ENCODE results near the gene SND1. TPM values are rescaled to one million over a fixed set of nuclear protein-coding genes. Genes with fewer than 3 reads are reported as not detected.
A peak's percentile ranks its signal among the peaks of the same experiment; 100 is the strongest.

SND1 gene
- total RNA-seq, 1 experiment from 2014 or later: 218 TPM

DNA sequence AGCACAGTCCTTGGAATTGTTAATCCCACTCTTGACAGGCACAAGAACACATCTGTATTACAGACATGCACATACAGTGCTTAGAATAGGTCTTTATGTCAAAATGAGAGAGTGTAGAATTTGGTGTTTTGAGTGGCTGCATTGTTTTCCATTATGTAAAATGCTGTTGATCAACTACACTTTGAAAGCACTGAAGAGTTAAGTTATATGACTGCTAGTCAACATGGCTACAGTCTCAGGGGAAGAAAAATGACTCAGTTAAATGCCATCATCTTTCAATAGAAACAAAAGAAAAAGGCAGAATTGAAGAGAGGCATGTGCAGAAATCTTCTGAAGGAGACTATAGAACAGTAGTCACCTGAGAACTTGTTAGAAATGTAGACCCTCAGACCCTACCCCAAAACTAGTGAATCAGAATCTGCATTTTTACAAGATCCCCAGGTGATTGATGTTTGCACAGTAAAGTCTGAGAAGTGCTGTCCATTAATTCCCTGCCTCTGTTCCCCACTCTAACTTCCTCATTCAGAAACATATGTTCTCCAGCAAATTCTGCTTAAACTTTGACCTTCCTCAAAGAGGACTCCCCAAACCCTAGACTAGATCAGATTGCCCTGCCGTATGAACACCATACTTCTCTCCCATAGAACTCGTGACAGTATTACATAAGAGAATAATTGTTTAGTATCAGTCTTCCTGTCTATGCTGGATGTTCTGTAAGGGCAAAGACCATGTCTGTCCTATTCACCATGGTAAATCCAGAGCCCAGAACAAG lies 16.0 kb downstream of the SND1 start:
- no peak overlapping the region for H3K18ac ChIP-seq (ENCODE audit: insufficient read length, low read depth, low read length)
- H3K27ac Mint-ChIP-seq: peak overlapping the region in 2 of 3 experiments; percentile 52 to 59; a peak in 2 of 7 replicates
- H3K4me1 Mint-ChIP-seq: peaks cover 52 to 54% of the 10 kb centered on the region in 2 experiments
- no peak overlapping the region for H3K9ac ChIP-seq (ENCODE audit: extremely low read depth, insufficient read length, low read length)
- peaks cover 3% of the 10 kb centered on the region; the same call in 1 of the 2 replicates for H3K4me1 ChIP-seq (ENCODE audit: insufficient read depth, low read length)
- no peak overlapping the region for H2BK5ac ChIP-seq (ENCODE audit: insufficient read length, low read length)
- H3K4ac ChIP-seq (ENCODE audit: low read depth, low read length): no peak overlapping the region
- H3K79me2 ChIP-seq (ENCODE audit: insufficient read depth, low read length): peaks cover 30% of the 10 kb centered on the region
- no peaks in the 10 kb centered on the region for H3K23me2 ChIP-seq (ENCODE audit: insufficient read length, low read depth, low read length, poor library complexity, severe bottlenecking)
- H3K4me3 Mint-ChIP-seq: no peak overlapping the region
- H3K4me2 ChIP-seq (ENCODE audit: insufficient read depth, insufficient read length, low read length): no peak overlapping the region
- WGBS (ENCODE audit: extremely low coverage, insufficient read length, low lambda C conversion rate): no CpG with 5 or more reads among the region's 2 CpGs
- H3K9me3 Mint-ChIP-seq: peaks cover 4 to 6% of the 10 kb centered on the region in 2 experiments; a peak in 2 of 5 replicates
- no peak overlapping the region for H2BK15ac ChIP-seq (ENCODE audit: low read depth, low read length)
- no peak overlapping the region for H3T11ph ChIP-seq (ENCODE audit: low read length)
- no peaks in the 10 kb centered on the region for H3K9me3 ChIP-seq (ENCODE audit: control insufficient read depth, low read depth, low read length)
- H2BK20ac ChIP-seq (ENCODE audit: low read depth, low read length, poor library complexity, severe bottlenecking): no peak overlapping the region
- no peak overlapping the region for H3K56ac ChIP-seq (ENCODE audit: insufficient read length, low read depth, low read length)
- H3K23ac ChIP-seq (ENCODE audit: insufficient read length, low read depth, low read length): no peak overlapping the region
- H2AK5ac ChIP-seq (ENCODE audit: insufficient read length, low read length): no peak overlapping the region
- no peaks in the 10 kb centered on the region for H4K20me1 ChIP-seq (ENCODE audit: control insufficient read depth, insufficient read depth, insufficient read length)
- no peak overlapping the region for H2BK120ac ChIP-seq (ENCODE audit: low read depth, low read length, poor library complexity, severe bottlenecking)
- no peak for DNase-seq
- H3K36me3 Mint-ChIP-seq (ENCODE audit: insufficient read depth in 1 of 3, low read depth in 3 of 3): peaks cover 23 to 37% (median 31%) of the 10 kb centered on the region in 3 experiments
- H2AFZ ChIP-seq (ENCODE audit: low read length): no peak overlapping the region
- peaks cover 5% of the 10 kb centered on the region for H3K79me1 ChIP-seq (ENCODE audit: insufficient read depth, low read depth, low read length, poor library complexity, severe bottlenecking)
- TF ChIP-seq, protein P1, sequence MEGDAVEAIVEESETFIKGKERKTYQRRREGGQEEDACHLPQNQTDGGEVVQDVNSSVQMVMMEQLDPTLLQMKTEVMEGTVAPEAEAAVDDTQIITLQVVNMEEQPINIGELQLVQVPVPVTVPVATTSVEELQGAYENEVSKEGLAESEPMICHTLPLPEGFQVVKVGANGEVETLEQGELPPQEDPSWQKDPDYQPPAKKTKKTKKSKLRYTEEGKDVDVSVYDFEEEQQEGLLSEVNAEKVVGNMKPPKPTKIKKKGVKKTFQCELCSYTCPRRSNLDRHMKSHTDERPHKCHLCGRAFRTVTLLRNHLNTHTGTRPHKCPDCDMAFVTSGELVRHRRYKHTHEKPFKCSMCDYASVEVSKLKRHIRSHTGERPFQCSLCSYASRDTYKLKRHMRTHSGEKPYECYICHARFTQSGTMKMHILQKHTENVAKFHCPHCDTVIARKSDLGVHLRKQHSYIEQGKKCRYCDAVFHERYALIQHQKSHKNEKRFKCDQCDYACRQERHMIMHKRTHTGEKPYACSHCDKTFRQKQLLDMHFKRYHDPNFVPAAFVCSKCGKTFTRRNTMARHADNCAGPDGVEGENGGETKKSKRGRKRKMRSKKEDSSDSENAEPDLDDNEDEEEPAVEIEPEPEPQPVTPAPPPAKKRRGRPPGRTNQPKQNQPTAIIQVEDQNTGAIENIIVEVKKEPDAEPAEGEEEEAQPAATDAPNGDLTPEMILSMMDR (conservative IDR thresholded peaks at IDR 0.05): no peak
- no peak overlapping the region for H4K5ac ChIP-seq (ENCODE audit: insufficient read length, low read depth, low read length)
- no peaks in the 10 kb centered on the region for H3K27me3 ChIP-seq (ENCODE audit: insufficient read depth, low read length)
- no peak overlapping the region for H2BK12ac ChIP-seq (ENCODE audit: insufficient read length, low read depth, low read length)
- no peak overlapping the region for H3K27ac ChIP-seq (ENCODE audit: insufficient read length, low read depth, low read length)
- H4K8ac ChIP-seq (replicated peaks; ENCODE audit: insufficient read length, low read depth, low read length): no peak overlapping the region
- H4K91ac ChIP-seq (ENCODE audit: insufficient read length, low read depth, low read length): no peak overlapping the region
- no peaks in the 10 kb centered on the region for H3K27me3 Mint-ChIP-seq (ENCODE audit: low read depth)
- H3K14ac ChIP-seq (ENCODE audit: insufficient read depth, low read length): no peak overlapping the region

All from H9 (cell line).